HCT116 (cell line): ENCODE results near the gene MGA.

ENCODE experiments used
- EZH2 ChIP-seq: fragments of 200-600 bp; sonication (generic); IDR thresholded peaks from 2 replicates; pipeline ENCODE4 v1.6.1; 2017; ENCODE audit warnings: antibody characterized with exemption, mixed run types
- EZH2phosphoT487 ChIP-seq: fragments of 200-600 bp; IDR thresholded peaks from 2 replicates; pipeline ENCODE4 v1.6.1; 2018; ENCODE audit warnings: antibody characterized with exemption, borderline replicate concordance
- POLR2AphosphoS5 ChIP-seq: IDR thresholded peaks from 2 replicates; pipeline ENCODE4 v1.6.1; 2011; ENCODE audit warnings: mild to moderate bottlenecking, low read depth, low read length, moderate library complexity
- TF ChIP-seq, protein P1 (sequence below): IDR thresholded peaks from 2 replicates; pipeline ENCODE4 v1.6.1; 2012; ENCODE audit warnings: low read depth
- TF ChIP-seq, protein P2 (sequence below), 3 experiments: fragments of 200-600 bp in 1 of 3; sonication (generic) in 1 of 3; IDR thresholded peaks in 2 of 3; conservative IDR thresholded peaks in 1 of 3; 2 replicates each; pipeline ENCODE4 v1.5.1; 2012 to 2017; ENCODE audit warnings: low read depth in 2 of 3, low read length in 2 of 3, antibody characterized with exemption in 1 of 3, borderline replicate concordance in 1 of 3, control low read depth in 1 of 3, mild to moderate bottlenecking in 1 of 3, mixed read lengths in 1 of 3, mixed run types in 1 of 3, moderate library complexity in 1 of 3; ENCODE audit not compliant: insufficient read depth in 1 of 3

DNA sequence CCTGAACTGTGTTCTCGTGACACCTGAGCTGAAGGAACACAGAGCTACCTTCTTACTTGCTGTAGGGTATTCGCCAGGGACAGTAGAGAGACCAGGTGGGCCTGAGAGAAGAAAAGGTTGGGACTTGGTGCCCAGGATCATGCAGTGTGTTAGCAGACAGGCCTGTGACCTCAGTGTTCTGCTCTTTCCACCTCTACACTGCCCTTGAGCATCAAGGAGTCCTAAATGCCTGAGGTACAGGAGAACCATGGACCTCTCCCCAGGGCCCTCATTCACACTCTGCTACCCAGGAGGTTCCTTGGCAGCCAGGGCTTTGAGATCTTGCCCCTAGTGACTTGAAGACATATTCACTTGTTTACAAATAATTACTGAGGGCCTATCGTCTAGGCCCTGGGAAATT lies 145.5 kb downstream of the MGA start:
- TF ChIP-seq POLR2AphosphoS5 (no peak), EZH2phosphoT487 (no peak), EZH2 (no peak)
- TF ChIP-seq, protein P1, sequence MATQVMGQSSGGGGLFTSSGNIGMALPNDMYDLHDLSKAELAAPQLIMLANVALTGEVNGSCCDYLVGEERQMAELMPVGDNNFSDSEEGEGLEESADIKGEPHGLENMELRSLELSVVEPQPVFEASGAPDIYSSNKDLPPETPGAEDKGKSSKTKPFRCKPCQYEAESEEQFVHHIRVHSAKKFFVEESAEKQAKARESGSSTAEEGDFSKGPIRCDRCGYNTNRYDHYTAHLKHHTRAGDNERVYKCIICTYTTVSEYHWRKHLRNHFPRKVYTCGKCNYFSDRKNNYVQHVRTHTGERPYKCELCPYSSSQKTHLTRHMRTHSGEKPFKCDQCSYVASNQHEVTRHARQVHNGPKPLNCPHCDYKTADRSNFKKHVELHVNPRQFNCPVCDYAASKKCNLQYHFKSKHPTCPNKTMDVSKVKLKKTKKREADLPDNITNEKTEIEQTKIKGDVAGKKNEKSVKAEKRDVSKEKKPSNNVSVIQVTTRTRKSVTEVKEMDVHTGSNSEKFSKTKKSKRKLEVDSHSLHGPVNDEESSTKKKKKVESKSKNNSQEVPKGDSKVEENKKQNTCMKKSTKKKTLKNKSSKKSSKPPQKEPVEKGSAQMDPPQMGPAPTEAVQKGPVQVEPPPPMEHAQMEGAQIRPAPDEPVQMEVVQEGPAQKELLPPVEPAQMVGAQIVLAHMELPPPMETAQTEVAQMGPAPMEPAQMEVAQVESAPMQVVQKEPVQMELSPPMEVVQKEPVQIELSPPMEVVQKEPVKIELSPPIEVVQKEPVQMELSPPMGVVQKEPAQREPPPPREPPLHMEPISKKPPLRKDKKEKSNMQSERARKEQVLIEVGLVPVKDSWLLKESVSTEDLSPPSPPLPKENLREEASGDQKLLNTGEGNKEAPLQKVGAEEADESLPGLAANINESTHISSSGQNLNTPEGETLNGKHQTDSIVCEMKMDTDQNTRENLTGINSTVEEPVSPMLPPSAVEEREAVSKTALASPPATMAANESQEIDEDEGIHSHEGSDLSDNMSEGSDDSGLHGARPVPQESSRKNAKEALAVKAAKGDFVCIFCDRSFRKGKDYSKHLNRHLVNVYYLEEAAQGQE = no peak
- TF ChIP-seq, protein P2, sequence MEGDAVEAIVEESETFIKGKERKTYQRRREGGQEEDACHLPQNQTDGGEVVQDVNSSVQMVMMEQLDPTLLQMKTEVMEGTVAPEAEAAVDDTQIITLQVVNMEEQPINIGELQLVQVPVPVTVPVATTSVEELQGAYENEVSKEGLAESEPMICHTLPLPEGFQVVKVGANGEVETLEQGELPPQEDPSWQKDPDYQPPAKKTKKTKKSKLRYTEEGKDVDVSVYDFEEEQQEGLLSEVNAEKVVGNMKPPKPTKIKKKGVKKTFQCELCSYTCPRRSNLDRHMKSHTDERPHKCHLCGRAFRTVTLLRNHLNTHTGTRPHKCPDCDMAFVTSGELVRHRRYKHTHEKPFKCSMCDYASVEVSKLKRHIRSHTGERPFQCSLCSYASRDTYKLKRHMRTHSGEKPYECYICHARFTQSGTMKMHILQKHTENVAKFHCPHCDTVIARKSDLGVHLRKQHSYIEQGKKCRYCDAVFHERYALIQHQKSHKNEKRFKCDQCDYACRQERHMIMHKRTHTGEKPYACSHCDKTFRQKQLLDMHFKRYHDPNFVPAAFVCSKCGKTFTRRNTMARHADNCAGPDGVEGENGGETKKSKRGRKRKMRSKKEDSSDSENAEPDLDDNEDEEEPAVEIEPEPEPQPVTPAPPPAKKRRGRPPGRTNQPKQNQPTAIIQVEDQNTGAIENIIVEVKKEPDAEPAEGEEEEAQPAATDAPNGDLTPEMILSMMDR (IDR thresholded peaks at IDR 0.05 in 2 of 3, conservative IDR thresholded peaks at IDR 0.05 in 1 of 3; ENCODE audit: borderline replicate concordance in 1 of 3, insufficient read depth in 1 of 3, low read depth in 2 of 3, low read length in 2 of 3) = no peak
